GM18511 (cell line): Measurements from ENCODE around the gene RAB36.

Source experiments
- ATAC-seq: cut with Tn5 transposase; IDR thresholded peaks from one replicate; pipeline ENCODE4 v1.9.1; 2021; ENCODE audit warnings: mild to moderate bottlenecking, moderate library complexity; ENCODE audit not compliant: unreplicated experiment

Gene RAB36

GRCh38 chr22:23157560-23158515 is 12.6 kb downstream of the RAB36 start:
- no peak for ATAC-seq

- no peak for ATAC-seq
These were observed 13.4 kb downstream of the RAB36 start for GRCh38 chr22:23158516-23159290.

- ATAC-seq = no peak
These were observed 14.0 kb downstream of the RAB36 start for GRCh38 chr22:23159291-23159630.

- ATAC-seq = no peak
These were observed 15.8 kb downstream of the RAB36 start for GRCh38 chr22:23161029-23161428.

- ATAC-seq = no peak
These were observed 16.3 kb downstream of the RAB36 start for GRCh38 chr22:23161574-23161973.

GRCh38 chr22:23163665-23164064 is 18.4 kb downstream of the RAB36 start:
- no peak for ATAC-seq

- ATAC-seq = no peak
These were observed 18.8 kb downstream of the RAB36 start for GRCh38 chr22:23164091-23164490.

- ATAC-seq = no peak
These were observed 21.0 kb downstream of the RAB36 start for GRCh38 chr22:23166042-23166831.

- no peak for ATAC-seq
These were observed 21.8 kb downstream of the RAB36 start for GRCh38 chr22:23166841-23167616.

GRCh38 chr22:23168391-23169042 is 23.2 kb downstream of the RAB36 start:
- no peak for ATAC-seq

GRCh38 chr22:23169043-23169406 is 23.7 kb downstream of the RAB36 start:
- ATAC-seq = no peak

GRCh38 chr22:23175817-23176644 is 30.8 kb downstream of the RAB36 start:
- ATAC-seq = no peak

- ATAC-seq = no peak
These were observed 31.4 kb downstream of the RAB36 start for GRCh38 chr22:23176645-23177027.

GRCh38 chr22:23177197-23177596 is 31.9 kb downstream of the RAB36 start:
- ATAC-seq = no peak

- no peak for ATAC-seq
These were observed 33.4 kb downstream of the RAB36 start for GRCh38 chr22:23178512-23179254.

GRCh38 chr22:23179381-23180299 is 34.4 kb downstream of the RAB36 start:
- no peak for ATAC-seq

GRCh38 chr22:23180301-23180892 is 35.1 kb downstream of the RAB36 start, which contains the start of gene BCR:
Gene BCR (plus strand): TSS chr22:23180509. CDS start chr22:23180961, 452 bp downstream.
- no peak for ATAC-seq
